22Rv1 (cell line): Measurements from ENCODE around the gene UBR2.

ENCODE experiments used
- H3K27ac ChIP-seq: fragments of 450-650 bp; 2 replicates; pipeline ENCODE4 v1.5.1; 2017
- ZFX ChIP-seq: fragments of 450-650 bp; IDR thresholded peaks from 2 replicates; pipeline ENCODE4 v1.6.1; 2017; ENCODE audit warnings: antibody characterized with exemption, borderline replicate concordance
- TF ChIP-seq, protein P1 (sequence below): fragments of 450-650 bp; IDR thresholded peaks from 2 replicates; pipeline ENCODE4 v1.5.1; 2017; ENCODE audit warnings: mild to moderate bottlenecking

UBR2 gene

DNA sequence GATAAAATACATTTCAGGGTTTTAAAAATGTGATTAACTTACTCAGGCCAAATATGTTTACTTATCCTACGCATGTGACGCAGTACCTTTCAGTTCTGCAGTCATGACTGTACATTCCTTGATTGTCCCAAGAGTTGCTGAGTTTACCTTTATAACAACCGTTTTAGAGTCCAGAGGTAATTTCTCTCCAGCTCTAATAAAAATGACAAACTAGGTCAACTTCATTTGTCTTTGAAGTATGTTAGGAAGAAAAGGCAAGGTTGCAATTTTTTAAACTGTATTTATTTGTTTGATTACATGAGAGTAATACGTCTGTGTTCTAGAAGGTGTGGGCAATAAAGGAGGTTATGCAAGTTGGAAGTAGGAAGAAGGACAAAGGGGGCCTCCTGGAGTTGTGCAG is 38.6 kb upstream of the UBR2 start:
- TF ChIP-seq ZFX: no peak
- TF ChIP-seq, protein P1, sequence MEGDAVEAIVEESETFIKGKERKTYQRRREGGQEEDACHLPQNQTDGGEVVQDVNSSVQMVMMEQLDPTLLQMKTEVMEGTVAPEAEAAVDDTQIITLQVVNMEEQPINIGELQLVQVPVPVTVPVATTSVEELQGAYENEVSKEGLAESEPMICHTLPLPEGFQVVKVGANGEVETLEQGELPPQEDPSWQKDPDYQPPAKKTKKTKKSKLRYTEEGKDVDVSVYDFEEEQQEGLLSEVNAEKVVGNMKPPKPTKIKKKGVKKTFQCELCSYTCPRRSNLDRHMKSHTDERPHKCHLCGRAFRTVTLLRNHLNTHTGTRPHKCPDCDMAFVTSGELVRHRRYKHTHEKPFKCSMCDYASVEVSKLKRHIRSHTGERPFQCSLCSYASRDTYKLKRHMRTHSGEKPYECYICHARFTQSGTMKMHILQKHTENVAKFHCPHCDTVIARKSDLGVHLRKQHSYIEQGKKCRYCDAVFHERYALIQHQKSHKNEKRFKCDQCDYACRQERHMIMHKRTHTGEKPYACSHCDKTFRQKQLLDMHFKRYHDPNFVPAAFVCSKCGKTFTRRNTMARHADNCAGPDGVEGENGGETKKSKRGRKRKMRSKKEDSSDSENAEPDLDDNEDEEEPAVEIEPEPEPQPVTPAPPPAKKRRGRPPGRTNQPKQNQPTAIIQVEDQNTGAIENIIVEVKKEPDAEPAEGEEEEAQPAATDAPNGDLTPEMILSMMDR: no peak
- H3K27ac ChIP-seq: no peak overlapping the region

DNA sequence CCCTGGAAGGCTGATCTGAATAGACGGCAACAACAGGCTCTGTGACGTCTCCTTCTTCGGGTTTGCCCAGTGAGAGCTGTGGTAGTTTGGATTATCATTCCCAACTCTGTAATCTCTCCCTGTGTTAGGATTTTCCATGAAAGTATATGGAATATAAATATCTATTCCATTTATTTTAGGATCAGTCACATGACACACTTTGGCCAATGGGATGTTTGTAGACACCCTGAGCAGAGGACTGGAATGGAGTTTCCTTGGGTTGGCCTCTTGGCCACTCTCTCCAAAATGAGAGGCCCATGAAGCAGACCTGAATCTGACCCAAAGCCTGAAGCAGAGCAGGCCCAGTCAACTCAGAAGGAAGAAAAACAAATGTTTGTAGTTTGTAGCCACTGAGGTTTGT is 37.2 kb upstream of the UBR2 start:
- no peak for TF ChIP-seq ZFX
- H3K27ac ChIP-seq: no peak overlapping the region

DNA sequence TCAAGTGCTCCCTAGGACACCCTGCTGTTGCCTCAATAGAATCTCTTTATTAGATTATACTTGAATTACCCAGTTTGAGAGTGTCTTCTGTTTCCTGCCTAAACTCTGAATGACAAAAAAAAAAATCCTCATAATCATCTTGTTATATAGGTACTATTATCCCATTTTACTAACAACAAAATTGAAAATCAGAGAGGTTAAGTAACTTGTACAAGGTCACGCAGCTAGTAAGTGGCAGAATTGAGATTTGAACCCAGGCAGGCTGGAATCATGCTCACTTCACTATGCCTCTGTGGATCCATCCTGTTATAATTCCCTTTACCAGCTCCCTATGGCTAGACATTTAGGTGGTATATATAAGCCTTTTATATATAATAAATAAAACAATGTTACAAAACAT is 36.6 kb upstream of the UBR2 start:
- TF ChIP-seq ZFX: no peak
- TF ChIP-seq, protein P1: no peak
- no peak overlapping the region for H3K27ac ChIP-seq

DNA sequence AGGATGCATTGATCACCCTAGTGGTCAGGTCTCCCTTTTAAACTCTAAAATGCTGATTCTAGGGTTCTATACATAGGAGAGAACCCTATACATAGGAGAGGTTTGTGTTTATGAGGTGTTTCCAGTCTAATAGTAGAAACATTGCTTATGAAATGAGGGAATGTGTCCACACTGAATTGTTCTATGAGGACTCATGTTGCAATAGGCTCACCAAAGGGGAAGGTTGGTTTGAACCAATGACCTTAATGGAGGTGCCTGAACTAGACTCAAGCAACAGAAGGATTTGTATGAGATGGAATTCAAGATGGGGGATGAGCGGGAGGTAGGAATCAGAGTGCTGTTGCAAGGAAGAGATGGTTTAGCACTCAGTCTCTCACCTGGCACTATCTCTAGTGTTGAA is 33.5 kb upstream of the UBR2 start:
- no peak overlapping the region for H3K27ac ChIP-seq
- TF ChIP-seq, protein P1: no peak
- TF ChIP-seq ZFX: no peak

DNA sequence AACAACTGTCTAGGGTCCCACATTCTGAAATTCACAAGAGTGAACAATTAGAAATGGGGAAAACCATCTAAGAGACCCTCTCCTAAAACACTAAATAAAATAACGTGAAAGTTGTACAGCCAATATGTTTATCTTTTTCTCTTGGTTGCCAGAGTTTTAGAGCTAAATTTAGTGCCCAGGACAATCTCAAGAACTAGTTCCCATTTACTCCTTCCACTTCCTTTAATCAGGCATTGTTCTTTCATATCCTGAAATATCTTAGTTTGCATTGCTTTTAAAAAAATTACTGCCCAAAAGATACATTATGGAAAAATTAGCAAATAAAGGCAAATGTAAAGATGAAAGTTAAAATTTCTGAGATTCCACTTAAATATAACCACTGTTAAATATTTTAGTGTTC is 33.1 kb upstream of the UBR2 start:
- no peak for TF ChIP-seq ZFX
- TF ChIP-seq, protein P1: no peak
- no peak overlapping the region for H3K27ac ChIP-seq

DNA sequence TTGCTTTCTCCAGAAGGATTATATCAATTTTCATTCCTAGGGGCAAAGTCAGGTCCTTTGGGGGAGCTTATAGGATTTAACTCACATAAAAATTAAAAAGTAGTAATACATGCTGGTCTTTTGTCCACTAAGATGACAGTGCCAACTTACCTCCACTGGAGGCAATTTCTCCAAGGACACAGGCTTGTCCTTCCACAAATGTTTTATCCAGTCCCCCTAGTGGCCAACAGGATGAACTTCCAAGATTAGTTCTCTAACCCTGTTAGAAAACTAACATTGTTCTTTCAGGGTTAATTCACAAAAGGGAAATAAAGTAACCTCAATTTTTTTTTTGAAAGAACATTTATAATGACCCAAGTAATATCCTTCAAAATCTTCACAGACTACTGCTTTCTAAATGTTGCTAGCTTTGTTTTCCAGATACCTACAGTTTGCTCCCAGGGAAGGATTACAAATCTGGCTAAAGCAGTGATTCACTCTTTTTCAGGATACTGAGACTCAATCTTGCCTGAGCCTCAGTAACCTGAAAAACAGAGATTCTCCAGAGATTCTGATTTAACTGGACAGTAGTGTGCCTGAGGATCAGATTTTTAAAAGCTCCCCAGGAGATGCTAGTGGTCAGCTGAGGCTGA is 31.7 kb upstream of the UBR2 start:
- TF ChIP-seq ZFX: no peak
- TF ChIP-seq, protein P1: peak; percentile 90
- no peak overlapping the region for H3K27ac ChIP-seq

DNA sequence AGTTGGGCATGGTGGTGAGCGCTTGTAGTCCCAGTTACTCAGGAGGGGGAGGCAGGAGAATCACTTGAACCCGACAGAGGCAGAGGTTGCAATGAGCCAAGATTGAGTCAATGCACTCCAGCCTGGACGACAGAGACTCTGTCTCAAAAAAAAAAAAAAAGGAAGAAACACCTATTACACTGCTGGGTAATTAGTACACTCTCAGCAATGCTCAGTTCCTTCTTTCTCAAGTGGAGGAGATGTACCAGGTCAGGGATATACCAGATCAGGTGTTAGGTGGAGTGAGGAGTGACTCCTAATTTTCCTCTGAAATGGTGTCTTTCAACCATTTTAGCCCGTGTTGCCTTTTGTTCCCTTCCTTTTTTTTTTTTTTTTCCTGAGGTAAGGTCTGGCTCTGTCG is 30.0 kb upstream of the UBR2 start:
- no peak overlapping the region for H3K27ac ChIP-seq
- TF ChIP-seq ZFX: no peak
- TF ChIP-seq, protein P1: no peak

DNA sequence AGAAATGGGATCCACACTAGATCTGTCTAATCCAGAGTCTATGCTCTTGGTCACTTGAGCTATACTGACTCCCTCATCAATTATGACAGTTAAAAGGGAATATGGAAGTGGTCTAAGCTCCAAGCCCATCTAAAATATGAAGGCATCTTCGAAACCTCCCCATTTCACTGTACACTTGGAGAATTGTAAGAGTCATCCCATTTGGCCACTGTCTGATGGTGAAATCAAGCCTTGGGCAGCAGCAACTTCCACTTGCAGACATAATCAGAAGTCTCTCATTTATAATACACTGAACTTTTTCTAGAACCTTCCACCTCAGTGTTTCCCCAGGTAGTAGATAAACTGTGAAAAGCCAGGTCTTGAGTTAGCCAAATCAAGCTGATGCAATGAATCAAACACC is 26.3 kb upstream of the UBR2 start:
- TF ChIP-seq ZFX: no peak
- TF ChIP-seq, protein P1: no peak
- no peak overlapping the region for H3K27ac ChIP-seq
